Stimulated activated memory B cell treated with anti-CD40 and anti-IgM and Interleukin-4, amounts not matched to agents 10 μg/mL and 1 μg/mL and 100 μg/mL, for 72 hours (primary cell): ENCODE results near the gene N4BP2L2.

Experiments
- ATAC-seq: fragments of 150-1000 bp; cut with Tn5 transposase; 2 replicates; pipeline ENCODE4 v1.10.0; 2021
- H3K27ac Mint-ChIP-seq: one replicate; pipeline ENCODE4 v1.8.0; 2022; ENCODE audit warnings: mild to moderate bottlenecking, mixed read lengths
- H3K27me3 Mint-ChIP-seq: one replicate; pipeline ENCODE4 v1.8.0; 2022; ENCODE audit warnings: mixed read lengths
- H3K36me3 Mint-ChIP-seq: one replicate; pipeline ENCODE4 v1.8.0; 2022; ENCODE audit warnings: mixed read lengths
- H3K4me1 Mint-ChIP-seq: one replicate; pipeline ENCODE4 v1.8.0; 2022; ENCODE audit warnings: mixed read lengths
- H3K4me3 Mint-ChIP-seq: one replicate; pipeline ENCODE4 v1.8.0; 2022; ENCODE audit warnings: mild to moderate bottlenecking, moderate library complexity, mixed read lengths
- H3K9me3 Mint-ChIP-seq: one replicate; pipeline ENCODE4 v1.8.0; 2022; ENCODE audit warnings: mixed read lengths

Gene N4BP2L2

DNA sequence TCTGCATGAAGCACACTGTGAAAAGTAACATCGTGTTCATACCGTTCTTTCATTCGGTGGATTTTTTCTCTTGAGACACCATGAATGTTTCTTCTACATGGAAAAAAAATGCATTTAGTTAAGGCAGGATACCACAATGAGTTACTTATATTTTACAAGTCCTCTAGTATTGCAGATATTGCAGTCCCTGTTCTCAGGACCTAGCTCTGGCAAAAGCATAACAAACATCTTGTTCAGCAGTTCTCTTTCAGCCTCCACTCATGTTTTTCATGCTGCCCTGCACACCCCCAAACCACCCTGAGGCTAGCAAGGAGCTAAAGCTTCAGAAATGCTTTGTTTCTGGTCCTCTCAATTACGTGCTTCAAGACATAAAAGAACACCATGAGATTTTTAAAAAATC lies 135.5 kb downstream of the N4BP2L2 start:
- Mint-ChIP-seq H3K27me3 (no peaks in the 10 kb centered on the region), H3K9me3 (no peaks in the 10 kb centered on the region), H3K36me3 (peaks cover 52% of the 10 kb centered on the region), H3K4me3 (no peak overlapping the region), H3K27ac (no peak overlapping the region), H3K4me1 (peaks cover 4% of the 10 kb centered on the region)
- no peak for ATAC-seq

DNA sequence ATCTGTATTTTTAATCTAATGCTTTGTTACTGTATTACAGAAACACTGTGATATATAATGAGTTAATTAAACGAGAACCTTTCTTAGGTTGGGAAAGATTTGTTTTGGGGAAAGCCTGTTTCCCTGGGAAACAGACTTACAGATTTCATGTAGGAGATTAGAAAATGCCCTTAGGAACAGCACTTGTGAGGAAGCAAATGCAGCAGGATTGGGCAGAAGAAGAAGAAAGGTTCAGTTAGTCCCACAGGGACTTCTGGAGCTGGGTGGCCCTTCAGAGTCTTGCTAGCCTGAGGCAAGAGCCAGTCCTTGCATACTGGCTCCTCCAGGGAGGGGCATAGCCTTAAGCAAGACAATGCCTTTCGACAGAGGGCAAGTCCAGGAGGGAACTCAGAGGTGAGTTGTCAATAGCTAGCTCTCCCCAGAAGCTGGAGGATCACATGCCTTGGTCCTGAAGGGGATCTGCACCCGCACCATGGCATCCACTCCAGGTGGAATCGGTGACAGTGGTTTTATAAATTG lies 147.4 kb downstream of the N4BP2L2 start:
- peaks cover 16% of the 10 kb centered on the region for H3K36me3 Mint-ChIP-seq
- H3K9me3 Mint-ChIP-seq: no peaks in the 10 kb centered on the region
- ATAC-seq: no peak
- H3K4me3 Mint-ChIP-seq: no peak overlapping the region
- no peaks in the 10 kb centered on the region for H3K27me3 Mint-ChIP-seq
- H3K27ac Mint-ChIP-seq: no peak overlapping the region
- no peaks in the 10 kb centered on the region for H3K4me1 Mint-ChIP-seq

GRCh38 chr13:32390484-32390883 lies 148.1 kb downstream of the N4BP2L2 start:
- no peaks in the 10 kb centered on the region for H3K9me3 Mint-ChIP-seq
- H3K4me1 Mint-ChIP-seq: no peaks in the 10 kb centered on the region
- no peaks in the 10 kb centered on the region for H3K27me3 Mint-ChIP-seq
- ATAC-seq: no peak
- H3K36me3 Mint-ChIP-seq: peaks cover 13% of the 10 kb centered on the region
- no peak overlapping the region for H3K27ac Mint-ChIP-seq
- no peak overlapping the region for H3K4me3 Mint-ChIP-seq

DNA sequence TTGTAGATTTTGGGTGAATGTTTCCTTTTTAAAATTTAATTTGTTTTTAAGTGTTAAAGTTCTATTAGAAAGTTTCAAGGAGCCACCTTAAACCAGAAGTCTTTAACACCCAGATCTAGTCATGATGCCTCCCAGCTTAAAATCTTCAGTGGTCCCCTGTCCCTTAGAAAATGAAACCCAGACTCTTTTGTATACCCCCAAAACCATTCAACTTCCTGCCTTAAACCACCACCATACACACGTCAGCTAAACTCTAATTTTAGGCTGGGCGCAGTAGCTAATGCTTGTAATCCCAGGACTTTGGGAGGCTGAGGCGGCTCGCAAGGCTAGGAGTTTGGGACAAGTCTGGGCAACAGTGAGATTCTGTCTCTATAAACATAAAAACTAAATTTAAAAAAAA lies 148.5 kb downstream of the N4BP2L2 start:
- Mint-ChIP-seq H3K4me3 (no peak overlapping the region), H3K36me3 (peaks cover 13% of the 10 kb centered on the region), H3K27ac (no peak overlapping the region), H3K9me3 (no peaks in the 10 kb centered on the region), H3K27me3 (no peaks in the 10 kb centered on the region), H3K4me1 (no peaks in the 10 kb centered on the region)
- ATAC-seq: no peak

DNA sequence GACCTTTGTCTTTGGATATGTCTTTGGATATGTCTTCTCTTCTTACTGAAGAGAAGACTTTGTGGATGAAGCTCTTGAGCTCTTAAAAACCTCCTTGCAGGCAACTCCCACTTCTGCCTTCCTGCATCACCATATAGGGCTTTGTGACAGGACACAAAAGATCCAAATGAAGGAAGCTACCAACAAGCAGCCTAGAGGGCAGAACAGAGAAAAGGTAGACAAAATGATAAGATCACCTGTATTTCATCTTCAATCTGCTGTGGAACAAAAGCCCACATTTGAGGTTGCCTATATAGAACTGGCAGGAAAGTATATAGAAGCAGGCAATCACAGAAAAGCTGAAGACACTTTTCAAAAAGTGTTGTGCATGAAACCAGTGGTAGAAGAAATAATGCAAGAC lies 153.2 kb downstream of the N4BP2L2 start:
- Mint-ChIP-seq H3K27ac (no peak overlapping the region), H3K36me3 (peaks cover 9% of the 10 kb centered on the region), H3K4me3 (no peak overlapping the region), H3K4me1 (no peaks in the 10 kb centered on the region), H3K9me3 (no peaks in the 10 kb centered on the region), H3K27me3 (no peaks in the 10 kb centered on the region)
- ATAC-seq: no peak

- H3K4me1 Mint-ChIP-seq: no peaks in the 10 kb centered on the region
- ATAC-seq: no peak
These were observed 153.9 kb downstream of the N4BP2L2 start for GRCh38 chr13:32384702-32385101.

GRCh38 chr13:32383836-32384618 lies 154.6 kb downstream of the N4BP2L2 start:
- no peaks in the 10 kb centered on the region for H3K9me3 Mint-ChIP-seq
- no peak overlapping the region for H3K4me3 Mint-ChIP-seq
- H3K27ac Mint-ChIP-seq: no peak overlapping the region
- peaks cover 8% of the 10 kb centered on the region for H3K36me3 Mint-ChIP-seq
- ATAC-seq: no peak
- no peaks in the 10 kb centered on the region for H3K4me1 Mint-ChIP-seq
- no peaks in the 10 kb centered on the region for H3K27me3 Mint-ChIP-seq

More at GRCh38 chr13:32384702-32385101, 153.9 kb downstream of the N4BP2L2 start:
- Mint-ChIP-seq H3K9me3 (no peaks in the 10 kb centered on the region), H3K27me3 (no peaks in the 10 kb centered on the region), H3K36me3 (peaks cover 9% of the 10 kb centered on the region), H3K27ac (no peak overlapping the region), H3K4me3 (no peak overlapping the region)
